Measurements from ENCODE around the gene FGF4.

DNA sequence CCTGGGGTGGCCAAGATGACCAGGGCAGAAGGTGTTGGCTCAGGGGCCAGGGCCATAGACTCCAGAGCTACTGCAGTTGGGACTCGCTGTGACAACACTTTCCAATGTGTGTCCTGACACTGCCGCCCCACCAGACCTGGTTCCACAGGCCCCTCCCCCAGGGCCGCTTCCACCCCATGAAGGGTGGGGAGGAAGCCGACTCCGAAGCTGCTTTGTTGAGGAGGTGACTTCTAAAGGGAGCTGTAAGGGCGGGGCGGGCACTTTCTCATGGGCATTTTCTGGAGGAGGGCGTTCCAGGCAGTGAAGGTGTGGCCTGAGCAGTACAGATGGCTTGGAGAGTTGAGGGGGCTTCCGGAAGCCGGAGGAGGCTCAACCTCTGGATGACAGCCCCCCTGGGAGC, 37.8 kb upstream of the FGF4 start:
- TF ChIP-seq, protein P1, sequence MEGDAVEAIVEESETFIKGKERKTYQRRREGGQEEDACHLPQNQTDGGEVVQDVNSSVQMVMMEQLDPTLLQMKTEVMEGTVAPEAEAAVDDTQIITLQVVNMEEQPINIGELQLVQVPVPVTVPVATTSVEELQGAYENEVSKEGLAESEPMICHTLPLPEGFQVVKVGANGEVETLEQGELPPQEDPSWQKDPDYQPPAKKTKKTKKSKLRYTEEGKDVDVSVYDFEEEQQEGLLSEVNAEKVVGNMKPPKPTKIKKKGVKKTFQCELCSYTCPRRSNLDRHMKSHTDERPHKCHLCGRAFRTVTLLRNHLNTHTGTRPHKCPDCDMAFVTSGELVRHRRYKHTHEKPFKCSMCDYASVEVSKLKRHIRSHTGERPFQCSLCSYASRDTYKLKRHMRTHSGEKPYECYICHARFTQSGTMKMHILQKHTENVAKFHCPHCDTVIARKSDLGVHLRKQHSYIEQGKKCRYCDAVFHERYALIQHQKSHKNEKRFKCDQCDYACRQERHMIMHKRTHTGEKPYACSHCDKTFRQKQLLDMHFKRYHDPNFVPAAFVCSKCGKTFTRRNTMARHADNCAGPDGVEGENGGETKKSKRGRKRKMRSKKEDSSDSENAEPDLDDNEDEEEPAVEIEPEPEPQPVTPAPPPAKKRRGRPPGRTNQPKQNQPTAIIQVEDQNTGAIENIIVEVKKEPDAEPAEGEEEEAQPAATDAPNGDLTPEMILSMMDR (IDR thresholded peaks at IDR 0.05; ENCODE audit: insufficient read depth, low read depth, low read length) = no peak
- no peak for TF ChIP-seq EZH2 (IDR thresholded peaks at IDR 0.05; ENCODE audit: insufficient read depth, low read length)

All from astrocyte (in vitro differentiated cells and primary cell).